Esophagus squamous epithelium (tissue), 5 donors: Measurements from ENCODE around the gene C6orf163. TPM values are rescaled to one million over a fixed set of nuclear protein-coding genes. Genes with fewer than 3 reads are reported as not detected.
"Not testable (repeated sequence)": the region's sequence is repeated elsewhere in the genome, so short reads cannot be mapped to it uniquely, and the experiment has no call there.

Experiments used
- DNase-seq: peaks from one replicate; lab custom pipeline; 2025; lab: John Stamatoyannopoulos, UW
- H3K27ac ChIP-seq, 4 donors: fragments of 200-600 bp; sonication (generic); one replicate each; pipeline ENCODE4 v1.5.1; 2016 to 2019; ENCODE audit warnings: mild to moderate bottlenecking in 1 of 4
- H3K27me3 ChIP-seq, 4 donors: fragments of 200-600 bp; sonication (generic); 1 replicate in 3 of 4; 2 replicates in 1 of 4; pipeline versions ENCODE4 v1.5.1 to v1.6.0; 2017 to 2021; ENCODE audit warnings: antibody characterized with exemption in 1 of 4
- H3K36me3 ChIP-seq, 3 donors: fragments of 200-600 bp; sonication (generic); one replicate each; pipeline ENCODE4 v1.5.1; 2016 to 2019
- H3K4me1 ChIP-seq, 3 donors: fragments of 200-600 bp; sonication (generic); one replicate each; pipeline ENCODE4 v1.5.1; 2017 to 2019
- H3K4me3 ChIP-seq, 4 donors: fragments of 200-600 bp; sonication (generic); 1 replicate in 3 of 4; 2 replicates in 1 of 4; pipeline ENCODE4 v1.5.1; 2016 to 2019; ENCODE audit warnings: mild to moderate bottlenecking in 2 of 4, moderate library complexity in 1 of 4
- H3K9me3 ChIP-seq, 3 donors: fragments of 200-600 bp; sonication (generic); one replicate each; pipeline ENCODE4 v1.5.1; 2016 to 2019
- CTCF ChIP-seq, 6 experiments: fragments of 450-650 bp in 4 of 6; fragments of 200-600 bp in 2 of 6; sonication (generic) in 2 of 6; IDR thresholded peaks; one replicate each; pipeline ENCODE4 v1.5.1; 2016 to 2019; ENCODE audit warnings: antibody characterized with exemption in 6 of 6, mild to moderate bottlenecking in 4 of 6, moderate library complexity in 4 of 6
- POLR2A ChIP-seq, 4 donors: fragments of 450-650 bp; IDR thresholded peaks; one replicate each; pipeline ENCODE4 v1.6.1; 2017; ENCODE audit warnings: antibody characterized with exemption in 4 of 4, mild to moderate bottlenecking in 4 of 4, moderate library complexity in 3 of 4
- WGBS, 2 donors: methylation state at CpG; one replicate each; pipeline ENCODE4 v1.1.5; 2018; 5-methylcytosine and 5-hydroxymethylcytosine counted together
- intact Hi-C: fragments of 100-400 bp; cut with DNase I; formaldehyde crosslinking; loops from one replicate; pipeline ENCODE4 v1.15.0; 2022
- total RNA-seq, 4 donors: library from RNA; depleted of rRNA; stranded (reverse); fragments of >200 nt; gene quantifications; one replicate each; pipeline ENCODE4 v1.1.0, GENCODE V29; 2016
- donor health status: DM: yes; HTN: yes; CAD: no.

The C6orf163 gene
- total RNA-seq: 1 to 10 TPM in 2 of 4 donors, under 1 TPM in 2; 0.35 to 3.1 (median 1.2) TPM

GRCh38 chr6:87344731-87345130, at the start of gene C6orf163:
Gene C6orf163, plus strand, starts transcription at chr6:87344813. Its CDS starts 287 bp downstream, at chr6:87345100.
- Histone ChIP-seq H3K27ac (no peak within 1 kb of the TSS), H3K4me3 (no peak within 1 kb of the TSS), H3K36me3 (no peaks in the 10 kb centered on the region), H3K9me3 (no peaks in the 10 kb centered on the region), H3K4me1 (no peaks in the 10 kb centered on the region), H3K27me3 (no peaks in the 10 kb centered on the region)
- DNase-seq: no peak
- TF ChIP-seq CTCF (IDR thresholded peaks at IDR 0.05): no peak
- TF ChIP-seq POLR2A (IDR thresholded peaks at IDR 0.05): no peak
- intact Hi-C loops: no loop called here
- 62 to 66% methylated on average over 2 of the region's 2 CpGs for WGBS, 2 donors

GRCh38 chr6:87297119-87297518, 47.5 kb upstream of the C6orf163 start:
- Histone ChIP-seq H3K4me3 (no peak overlapping the region), H3K27ac (no peak overlapping the region), H3K4me1 (no peaks in the 10 kb centered on the region), H3K27me3 (peaks cover 0 to 26% (median 0%) of the 10 kb centered on the region in 4 donors), H3K9me3 (no peaks in the 10 kb centered on the region), H3K36me3 (no peaks in the 10 kb centered on the region)
- no peak for DNase-seq
- no peak for TF ChIP-seq POLR2A (IDR thresholded peaks at IDR 0.05)
- no peak for TF ChIP-seq CTCF (IDR thresholded peaks at IDR 0.05)
- 40 to 53% methylated on average over 1 of the region's 1 CpG for WGBS, 2 donors
- intact Hi-C loops: no loop called here

GRCh38 chr6:87301277-87301676, 43.3 kb upstream of the C6orf163 start:
- H3K4me3 ChIP-seq, H3K27ac ChIP-seq, intact Hi-C loops, DNase-seq, H3K36me3 ChIP-seq, H3K4me1 ChIP-seq, H3K9me3 ChIP-seq: not testable (repeated sequence)
- 73 to 90% methylated on average over 3 to 9 of the region's 9 CpGs for WGBS, 2 donors
- peaks cover 0 to 26% (median 0%) of the 10 kb centered on the region in 4 donors for H3K27me3 ChIP-seq

GRCh38 chr6:87308970-87309369, 35.6 kb upstream of the C6orf163 start:
- Histone ChIP-seq H3K27me3 (peaks cover 0 to 29% (median 0%) of the 10 kb centered on the region in 4 donors), H3K4me1 (no peaks in the 10 kb centered on the region), H3K27ac (no peak overlapping the region), H3K36me3 (no peaks in the 10 kb centered on the region), H3K9me3 (peaks cover 0 to 3% (median 0%) of the 10 kb centered on the region in 3 donors), H3K4me3 (no peak overlapping the region)
- TF ChIP-seq POLR2A (IDR thresholded peaks at IDR 0.05) (no peak), CTCF (IDR thresholded peaks at IDR 0.05) (no peak)
- WGBS, 2 donors: 59 to 65% methylated on average over 4 of the region's 4 CpGs
- no peak for DNase-seq
- intact Hi-C loops: no loop called here

GRCh38 chr6:87312860-87313259, 31.8 kb upstream of the C6orf163 start:
- Histone ChIP-seq H3K27me3 (peaks cover 0 to 58% (median 2%) of the 10 kb centered on the region in 4 donors), H3K4me3 (no peak overlapping the region), H3K9me3 (no peaks in the 10 kb centered on the region), H3K4me1 (no peaks in the 10 kb centered on the region), H3K27ac (no peak overlapping the region), H3K36me3 (no peaks in the 10 kb centered on the region)
- DNase-seq: no peak
- TF ChIP-seq POLR2A (IDR thresholded peaks at IDR 0.05) (no peak), CTCF (IDR thresholded peaks at IDR 0.05) (no peak)
- intact Hi-C loops: no loop called here
- WGBS, 2 donors: 0 to 8% methylated on average over 1 of the region's 1 CpG

- TF ChIP-seq POLR2A (IDR thresholded peaks at IDR 0.05): no peak
- no peak for TF ChIP-seq CTCF (IDR thresholded peaks at IDR 0.05)
- DNase-seq: no peak
- Histone ChIP-seq H3K4me3 (no peak overlapping the region), H3K27me3 (peaks cover 0 to 53% (median 2%) of the 10 kb centered on the region in 4 donors), H3K4me1 (no peaks in the 10 kb centered on the region), H3K27ac (no peak overlapping the region), H3K9me3 (no peaks in the 10 kb centered on the region), H3K36me3 (no peaks in the 10 kb centered on the region)
- intact Hi-C loops: no loop called here
- WGBS, 2 donors: 90 to 100% methylated on average over 3 of the region's 3 CpGs
Measured at GRCh38 chr6:87315071-87315470, 29.5 kb upstream of the C6orf163 start.
